Activated CD8-positive, alpha-beta T cell treated with anti-CD3 and anti-CD28 coated beads, Interleukin-2, amount 10 ng/mL, durations not matched to agents 7 days and 5 days (primary cell): ENCODE data around the gene EVL. TPM values are rescaled to one million over a fixed set of nuclear protein-coding genes. Genes with fewer than 3 reads are reported as not detected.

Source experiments
- ATAC-seq: fragments of 150-1000 bp; cut with Tn5 transposase; one replicate; pipeline ENCODE4 v1.10.0; 2021; ENCODE audit warnings: moderate library complexity
- CTCF ChIA-PET: fragments of 350-600 bp; sonication (Branson Sonifier 250); formaldehyde crosslinking; loops from one replicate; lab custom pipeline; 2021; ENCODE audit warnings: antibody characterized with exemption; lab: Charles Lee
- POLR2A ChIA-PET: fragments of 350-600 bp; sonication (Branson Sonifier 250); formaldehyde crosslinking; loops from one replicate; lab custom pipeline; 2021; ENCODE audit warnings: antibody characterized with exemption; lab: Charles Lee
- DNase-seq: peaks from one replicate; pipeline ENCODE4 v3.0.0-alpha.2; 2020
- H3K27ac Mint-ChIP-seq: one replicate; pipeline ENCODE4 v1.8.0; 2021; ENCODE audit warnings: mild to moderate bottlenecking, mixed read lengths
- H3K27me3 Mint-ChIP-seq: one replicate; pipeline ENCODE4 v1.8.0; 2021; ENCODE audit warnings: low read depth, mixed read lengths
- H3K36me3 Mint-ChIP-seq: one replicate; pipeline ENCODE4 v1.8.0; 2021; ENCODE audit warnings: low read depth, mixed read lengths
- H3K4me1 Mint-ChIP-seq: one replicate; pipeline ENCODE4 v1.8.0; 2021; ENCODE audit warnings: low read depth, mixed read lengths
- H3K4me3 Mint-ChIP-seq: one replicate; pipeline ENCODE4 v1.8.0; 2021; ENCODE audit warnings: mild to moderate bottlenecking, mixed read lengths
- H3K9me3 Mint-ChIP-seq: one replicate; pipeline ENCODE4 v1.8.0; 2022; ENCODE audit warnings: mixed read lengths; ENCODE audit not compliant: insufficient read depth
- total RNA-seq, 2 experiments: library from RNA; stranded (reverse); gene quantifications; one replicate each; pipeline ENCODE4 v1.2.3, GENCODE V29; 2021

EVL gene
- total RNA-seq, 2 experiments from 2014 or later, result 863 to 926 TPM

DNA sequence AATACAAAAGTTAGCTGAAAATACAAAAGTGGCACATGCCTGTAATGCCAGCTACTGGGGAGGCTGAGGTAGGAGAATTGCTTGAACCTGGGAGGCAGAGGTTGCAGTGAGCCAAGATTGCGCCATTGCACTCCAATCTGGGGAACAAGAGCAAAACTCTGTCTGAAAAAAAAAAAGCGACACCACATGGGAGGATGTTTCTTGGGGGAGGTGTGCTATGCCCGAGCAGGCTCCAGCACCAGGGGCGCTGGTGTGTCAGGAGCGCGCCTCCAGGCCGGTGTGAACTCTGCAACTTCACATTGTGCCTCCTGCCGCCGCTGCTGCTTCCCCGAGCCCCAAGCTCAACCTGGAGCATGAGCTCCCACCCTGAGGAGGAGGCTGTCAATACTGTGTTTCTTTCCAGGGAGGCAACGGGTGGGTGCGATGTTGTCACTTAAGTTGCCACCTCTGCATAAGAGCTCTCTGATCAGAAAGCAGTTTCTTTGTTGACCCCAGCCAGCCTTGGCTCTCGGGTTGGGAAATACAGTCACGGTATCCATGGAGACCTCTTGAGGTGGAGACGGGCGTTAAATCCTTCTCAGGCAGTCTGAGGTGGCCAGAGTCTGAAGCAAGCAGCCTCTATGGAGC lies 75.3 kb downstream of the EVL start:
- H3K36me3 Mint-ChIP-seq, result peaks cover 75% of the 10 kb centered on the region
- no peaks in the 10 kb centered on the region for H3K9me3 Mint-ChIP-seq
- no peak for ATAC-seq
- POLR2A ChIA-PET, result no interaction called here
- H3K4me1 Mint-ChIP-seq, result peaks cover 15% of the 10 kb centered on the region
- peak overlapping the region; percentile 63 for H3K27ac Mint-ChIP-seq
- no peaks in the 10 kb centered on the region for H3K27me3 Mint-ChIP-seq
- DNase-seq, result no peak
- no peak overlapping the region for H3K4me3 Mint-ChIP-seq
- CTCF ChIA-PET, result no interaction called here

- H3K4me1 Mint-ChIP-seq, result peaks cover 20% of the 10 kb centered on the region
- no peak overlapping the region for H3K27ac Mint-ChIP-seq
- H3K4me3 Mint-ChIP-seq, result no peak overlapping the region
- H3K27me3 Mint-ChIP-seq, result no peaks in the 10 kb centered on the region
- ATAC-seq, result no peak
- H3K36me3 Mint-ChIP-seq, result peaks cover 73% of the 10 kb centered on the region
- ChIA-PET POLR2A (no interaction called here), CTCF (interaction anchor here (1.0 to 1.8 kb wide), 2 partner anchors 11 to 52 kb away, joined by 3 to 8 read pairs; no protein-coding TSS in a partner anchor)
- H3K9me3 Mint-ChIP-seq, result no peaks in the 10 kb centered on the region
- no peak for DNase-seq
Observed at GRCh38 chr14:100141098-100141497, 75.9 kb downstream of the EVL start.

- Mint-ChIP-seq H3K4me3 (peak overlapping the region; percentile 18), H3K27ac (peak overlapping the region; percentile 60), H3K9me3 (no peaks in the 10 kb centered on the region), H3K4me1 (peaks cover 29% of the 10 kb centered on the region), H3K36me3 (peaks cover 64% of the 10 kb centered on the region), H3K27me3 (no peaks in the 10 kb centered on the region)
- no peak for DNase-seq
- POLR2A ChIA-PET, result interaction anchor here (0.5 to 0.8 kb wide), 3 partner anchors 9 to 81 kb away, joined by 3 read pairs; no protein-coding TSS in a partner anchor
- CTCF ChIA-PET, result interaction anchor here (0.7 to 1.8 kb wide), 3 partner anchors 10 to 51 kb away, joined by 3 to 8 read pairs (median 3); no protein-coding TSS in a partner anchor
- no peak for ATAC-seq
Observed at GRCh38 chr14:100142073-100143040, 77.1 kb downstream of the EVL start.

- Mint-ChIP-seq H3K4me3 (no peak overlapping the region), H3K27ac (no peak overlapping the region), H3K36me3 (peaks cover 52% of the 10 kb centered on the region), H3K4me1 (peaks cover 39% of the 10 kb centered on the region), H3K9me3 (no peaks in the 10 kb centered on the region), H3K27me3 (no peaks in the 10 kb centered on the region)
- ATAC-seq (no peak), DNase-seq (no peak)
- POLR2A ChIA-PET, result interaction anchor here (0.7 to 0.8 kb wide), 2 partner anchors 8 to 12 kb away, joined by 3 read pairs; no protein-coding TSS in a partner anchor
- CTCF ChIA-PET, result interaction anchor here (0.7 kb wide), 1 partner anchor 11 kb away, joined by 3 read pairs; no protein-coding TSS in a partner anchor
Observed at GRCh38 chr14:100143523-100143922, 78.3 kb downstream of the EVL start.

DNA sequence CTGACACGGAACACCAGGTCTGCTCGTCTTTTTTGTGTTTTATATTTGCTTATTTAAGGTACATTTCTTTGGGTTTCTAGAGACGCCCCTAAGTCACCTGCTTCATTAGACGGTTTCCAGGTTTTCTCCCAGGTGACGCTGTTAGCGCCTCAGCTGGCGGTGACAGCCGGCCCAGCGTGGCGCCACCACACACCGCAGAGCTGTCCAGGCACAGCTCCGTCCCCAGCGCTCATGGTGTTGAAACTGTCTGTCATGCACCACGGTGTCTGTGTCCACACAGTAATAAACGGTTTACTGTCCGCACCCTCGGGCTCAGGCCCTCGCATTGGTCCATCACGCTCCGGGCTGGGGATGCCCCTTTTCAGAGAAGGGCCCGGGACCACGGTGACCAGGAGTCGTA lies 78.7 kb downstream of the EVL start:
- Mint-ChIP-seq H3K4me1 (peaks cover 43% of the 10 kb centered on the region), H3K27ac (no peak overlapping the region), H3K9me3 (no peaks in the 10 kb centered on the region), H3K4me3 (peak overlapping the region; percentile 15), H3K36me3 (peaks cover 48% of the 10 kb centered on the region), H3K27me3 (no peaks in the 10 kb centered on the region)
- ATAC-seq (no peak), DNase-seq (no peak)
- ChIA-PET CTCF (no interaction called here), POLR2A (interaction anchor here (0.7 to 1.2 kb wide), 2 partner anchors 12 to 13 kb away, joined by 3 to 4 read pairs; no protein-coding TSS in a partner anchor)

DNA sequence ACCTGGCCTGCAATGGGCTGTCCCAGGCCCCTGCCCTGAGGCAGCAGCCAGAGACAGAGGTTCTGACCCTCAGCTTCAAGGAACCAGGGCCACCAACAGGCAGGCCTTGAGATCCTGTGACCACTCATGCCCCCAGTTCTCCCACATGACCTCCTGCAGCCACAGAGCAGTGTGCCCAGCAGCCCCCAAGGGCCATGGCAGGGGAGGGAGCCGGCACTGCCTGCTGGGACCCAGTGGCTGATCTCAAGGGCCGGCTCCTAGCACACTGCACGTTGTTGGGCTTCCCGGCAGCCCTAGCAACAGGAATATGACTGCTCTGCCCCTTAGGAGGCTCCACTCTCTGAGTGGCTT lies 79.4 kb downstream of the EVL start:
- peaks cover 41% of the 10 kb centered on the region for H3K36me3 Mint-ChIP-seq
- POLR2A ChIA-PET, result interaction anchor here (1.2 kb wide), 1 partner anchor 12 kb away, joined by 4 read pairs; no protein-coding TSS in a partner anchor

DNA sequence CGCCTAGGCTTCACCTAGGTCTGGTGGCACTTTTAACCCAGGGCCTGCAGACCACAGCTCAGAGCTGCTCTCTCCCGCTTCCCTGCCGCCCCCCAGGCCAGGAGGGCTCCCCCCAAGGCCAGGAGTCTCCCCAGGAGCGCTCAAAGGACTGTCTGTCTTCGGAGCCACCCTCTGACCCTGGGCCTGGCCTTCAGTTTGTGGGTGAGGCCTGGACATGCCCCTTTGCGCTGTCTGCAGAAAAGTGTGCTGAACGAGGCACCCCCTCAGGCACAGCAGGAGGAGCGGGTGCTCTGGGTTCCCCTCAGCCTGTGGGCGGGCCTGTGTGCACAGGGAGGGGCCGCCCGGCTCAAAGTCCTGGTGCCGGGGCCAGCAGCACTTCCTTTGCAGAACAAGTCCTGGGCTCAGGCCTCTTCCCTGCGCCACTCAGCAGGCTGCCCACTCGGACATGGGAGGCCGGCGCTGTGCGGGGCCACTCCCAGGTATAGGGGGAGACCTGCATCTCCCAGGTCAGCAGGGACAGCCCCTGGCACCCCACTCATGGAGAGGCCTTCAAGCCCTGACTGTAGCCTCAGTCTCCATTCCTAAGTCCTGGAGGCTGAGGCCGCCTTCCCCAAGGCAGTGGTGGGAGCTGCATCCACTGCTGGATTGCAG lies 79.9 kb downstream of the EVL start:
- peaks cover 36% of the 10 kb centered on the region for H3K36me3 Mint-ChIP-seq
- ATAC-seq (no peak), DNase-seq (no peak)
- POLR2A ChIA-PET, result interaction anchor here (0.7 to 1.4 kb wide), 4 partner anchors 12 to 67 kb away, joined by 3 to 4 read pairs (median 4); partner anchors contain the start of gene DEGS2
- H3K4me1 Mint-ChIP-seq, result peaks cover 42% of the 10 kb centered on the region
- H3K27ac Mint-ChIP-seq, result peak overlapping the region; percentile 15
- no peaks in the 10 kb centered on the region for H3K9me3 Mint-ChIP-seq
- CTCF ChIA-PET, result interaction anchor here (2.4 kb wide), 1 partner anchor 48 kb away, joined by 12 read pairs; no protein-coding TSS in a partner anchor
- H3K4me3 Mint-ChIP-seq, result no peak overlapping the region
- H3K27me3 Mint-ChIP-seq, result no peaks in the 10 kb centered on the region

More for the DNA sequence above, 79.4 kb downstream of the EVL start:
- ATAC-seq (no peak), DNase-seq (no peak)
- Mint-ChIP-seq H3K9me3 (no peaks in the 10 kb centered on the region), H3K27ac (peak overlapping the region; percentile 55), H3K4me1 (peaks cover 43% of the 10 kb centered on the region), H3K4me3 (no peak overlapping the region), H3K27me3 (no peaks in the 10 kb centered on the region)
- CTCF ChIA-PET, result no interaction called here

DNA sequence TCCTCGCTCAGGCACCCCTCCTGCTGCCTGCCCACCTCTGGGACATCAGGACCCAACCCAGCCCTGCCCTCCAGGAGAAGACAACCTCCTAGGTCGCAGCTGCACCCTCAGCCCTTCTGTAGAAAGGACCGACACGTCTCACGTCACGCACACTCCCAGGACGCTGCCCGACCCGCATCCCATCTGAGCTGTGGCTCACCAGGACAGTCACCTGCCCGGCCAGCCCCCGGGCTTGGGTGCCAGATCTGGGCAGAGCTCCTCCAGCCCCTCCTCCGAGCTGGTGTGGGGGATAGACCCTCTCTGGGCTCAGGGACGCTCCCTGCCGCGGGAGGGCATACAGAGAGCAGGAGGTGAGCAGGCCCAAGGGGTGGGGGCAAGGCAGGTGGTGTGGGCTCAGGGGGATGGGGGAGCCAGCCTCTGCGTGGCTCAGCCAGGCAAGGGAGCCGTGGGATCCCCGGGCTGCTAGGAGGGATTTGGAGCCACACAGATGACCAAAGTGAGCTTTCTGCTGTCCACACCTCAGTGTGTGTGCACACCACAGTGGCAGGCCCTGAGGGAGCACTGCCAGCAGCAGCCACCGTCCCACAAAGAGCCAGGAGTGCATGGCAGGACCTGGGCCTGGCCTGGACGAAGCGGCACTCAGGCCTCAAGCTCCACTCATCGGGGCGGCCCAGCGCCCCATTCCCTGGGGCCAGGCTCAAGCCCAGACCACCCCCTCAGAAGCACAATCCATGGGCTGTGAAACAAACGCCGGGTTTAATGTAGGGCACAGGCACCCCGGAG lies 80.7 kb downstream of the EVL start:
- POLR2A ChIA-PET, result interaction anchor here (0.6 to 1.4 kb wide), 4 partner anchors 14 to 108 kb away, joined by 3 to 4 read pairs (median 4); partner anchors contain the start of gene DEGS2
- H3K27ac Mint-ChIP-seq, result peak overlapping the region; percentile 90

DNA sequence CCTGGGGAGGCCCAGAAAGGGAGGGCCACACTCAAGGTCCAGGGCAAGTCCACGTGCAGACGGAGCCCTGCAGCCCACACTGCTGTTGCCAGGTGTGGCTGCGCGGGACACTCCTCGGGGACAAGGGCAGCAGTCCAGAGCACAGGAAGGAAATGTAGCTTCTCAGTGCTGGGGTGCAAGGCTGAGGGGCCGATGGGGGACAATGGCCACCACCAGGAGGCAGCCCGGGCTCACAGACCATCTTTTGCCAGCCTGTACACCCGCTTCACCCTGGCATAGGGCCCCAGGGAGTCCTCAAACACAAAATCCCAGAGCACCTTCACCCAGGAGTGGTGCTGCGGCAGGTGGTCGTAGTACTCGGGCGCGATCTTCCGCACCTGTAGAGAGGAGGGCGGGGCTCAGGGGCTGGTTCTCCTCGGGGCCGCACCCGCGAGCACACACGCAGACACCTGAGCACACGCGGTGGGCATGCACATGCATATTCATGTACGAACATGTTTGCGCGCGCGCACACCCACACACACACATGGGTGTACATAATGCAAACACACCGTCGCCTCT lies 81.4 kb downstream of the EVL start:
- no peaks in the 10 kb centered on the region for H3K27me3 Mint-ChIP-seq
- ChIA-PET POLR2A (interaction anchor here (0.6 to 1.4 kb wide), 3 partner anchors 18 to 107 kb away, joined by 3 to 4 read pairs (median 3); no protein-coding TSS in a partner anchor), CTCF (interaction anchor here (0.9 to 2.4 kb wide), 3 partner anchors 9 to 95 kb away, joined by 3 to 12 read pairs (median 4); no protein-coding TSS in a partner anchor)
- H3K9me3 Mint-ChIP-seq, result no peaks in the 10 kb centered on the region
- peak overlapping the region; percentile 90 for H3K27ac Mint-ChIP-seq
- DNase-seq (no peak), ATAC-seq (peak; percentile 8)
- H3K36me3 Mint-ChIP-seq, result peaks cover 27% of the 10 kb centered on the region
- H3K4me1 Mint-ChIP-seq, result peaks cover 41% of the 10 kb centered on the region
- peak overlapping the region; percentile 34 for H3K4me3 Mint-ChIP-seq

More for the DNA sequence above, 80.7 kb downstream of the EVL start:
- DNase-seq, result no peak
- H3K4me1 Mint-ChIP-seq, result peaks cover 42% of the 10 kb centered on the region
- CTCF ChIA-PET, result interaction anchor here (0.9 to 2.4 kb wide), 2 partner anchors 47 to 96 kb away, joined by 3 to 12 read pairs; no protein-coding TSS in a partner anchor
- no peaks in the 10 kb centered on the region for H3K9me3 Mint-ChIP-seq
- peaks cover 29% of the 10 kb centered on the region for H3K36me3 Mint-ChIP-seq
- no peaks in the 10 kb centered on the region for H3K27me3 Mint-ChIP-seq
- no peak for ATAC-seq
- no peak overlapping the region for H3K4me3 Mint-ChIP-seq

DNA sequence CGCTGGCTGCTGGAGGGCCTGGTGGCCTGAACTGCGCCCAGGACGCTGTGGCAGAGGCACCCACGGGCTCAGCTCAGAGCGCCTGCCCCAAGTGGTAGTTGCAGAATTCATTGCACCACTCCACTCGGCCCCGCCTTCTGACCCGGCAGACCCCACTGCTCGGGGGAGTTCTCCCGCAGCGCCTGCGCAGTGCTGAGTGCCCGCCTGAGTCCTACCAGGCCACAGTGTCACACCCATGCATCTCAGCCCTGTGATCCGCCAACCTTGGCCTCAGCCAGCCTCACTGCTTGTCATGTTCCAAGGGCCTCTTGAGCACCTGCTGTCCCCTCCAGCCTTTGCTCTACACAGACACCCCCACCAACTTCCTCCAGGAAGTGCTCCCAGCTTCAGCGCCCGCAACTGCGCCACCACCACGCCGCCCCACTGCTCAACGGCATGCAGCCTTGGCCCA lies 82.0 kb downstream of the EVL start:
- POLR2A ChIA-PET, result no interaction called here
- Mint-ChIP-seq H3K27ac (peak overlapping the region; percentile 90), H3K27me3 (no peaks in the 10 kb centered on the region), H3K4me1 (peaks cover 40% of the 10 kb centered on the region), H3K4me3 (peak overlapping the region; percentile 34), H3K36me3 (peaks cover 21% of the 10 kb centered on the region), H3K9me3 (no peaks in the 10 kb centered on the region)
- CTCF ChIA-PET, result interaction anchor here (1.0 to 2.4 kb wide), 2 partner anchors 8 to 46 kb away, joined by 4 to 12 read pairs; no protein-coding TSS in a partner anchor
- peak; percentile 81 for DNase-seq
- ATAC-seq, result peak; percentile 62
